ENCODE measurements around the gene ASPN.

The ASPN gene

DNA sequence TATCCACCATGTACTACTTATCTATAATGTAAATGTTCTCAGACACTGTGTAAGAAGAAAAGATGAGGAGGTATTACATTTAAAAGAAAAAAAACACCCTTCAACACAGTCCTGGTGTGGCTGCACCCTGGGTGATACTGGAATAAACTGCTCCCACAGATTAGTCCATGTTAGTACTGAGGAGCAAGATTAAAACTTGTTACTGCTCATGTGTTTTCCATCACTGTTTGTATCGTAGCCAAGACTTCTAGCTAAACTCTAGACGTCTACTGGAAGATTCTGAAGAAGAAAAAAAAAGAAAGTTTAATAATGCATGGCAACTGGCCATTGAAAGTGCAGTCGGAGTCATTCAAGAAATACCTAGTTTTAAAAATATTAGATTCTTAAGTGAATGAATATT, at the start of gene ASPN:
TSS of gene ASPN (minus strand) at position 178 of the 400 bp plus-strand sequence.
- DNase-seq = no peak

DNA sequence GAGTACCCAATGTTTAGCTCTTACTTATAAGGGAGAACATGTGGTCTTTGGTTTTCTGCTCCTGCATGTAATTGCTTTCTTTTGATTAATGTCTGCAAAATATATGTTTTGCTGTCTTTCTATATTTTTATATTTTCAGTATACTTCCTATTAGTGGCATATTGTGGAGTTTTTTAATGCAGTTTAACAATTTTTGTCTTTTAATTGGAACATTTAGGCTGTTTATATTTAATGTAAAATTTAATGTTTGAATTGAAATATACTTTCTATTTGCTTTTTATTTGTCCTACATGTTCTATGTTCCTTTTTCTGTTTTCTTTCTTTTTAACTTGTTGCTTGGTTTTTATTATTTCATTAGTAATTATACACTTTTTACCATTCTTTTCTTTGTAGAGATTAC, 48.6 kb upstream of the ASPN start:
- DNase-seq = no peak

DNA sequence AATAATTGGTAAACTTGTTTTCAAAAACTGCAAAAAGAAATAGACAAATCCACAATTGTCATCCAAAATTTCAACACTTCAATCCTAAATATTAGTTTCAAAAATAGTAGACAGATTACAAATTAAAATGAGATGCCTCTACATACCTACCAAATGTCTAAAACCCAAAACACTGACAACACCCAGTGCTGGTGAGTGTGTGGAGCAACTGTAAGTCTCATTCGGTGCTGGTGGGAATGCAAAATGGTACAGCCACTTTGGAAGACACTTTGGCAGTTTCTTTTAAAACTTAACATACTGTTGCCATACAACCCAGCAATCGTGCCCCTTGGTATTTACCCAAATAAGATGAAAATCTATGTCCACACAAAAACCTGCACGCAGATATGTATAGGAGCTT, 46.8 kb upstream of the ASPN start:
- no peak for DNase-seq

DNA sequence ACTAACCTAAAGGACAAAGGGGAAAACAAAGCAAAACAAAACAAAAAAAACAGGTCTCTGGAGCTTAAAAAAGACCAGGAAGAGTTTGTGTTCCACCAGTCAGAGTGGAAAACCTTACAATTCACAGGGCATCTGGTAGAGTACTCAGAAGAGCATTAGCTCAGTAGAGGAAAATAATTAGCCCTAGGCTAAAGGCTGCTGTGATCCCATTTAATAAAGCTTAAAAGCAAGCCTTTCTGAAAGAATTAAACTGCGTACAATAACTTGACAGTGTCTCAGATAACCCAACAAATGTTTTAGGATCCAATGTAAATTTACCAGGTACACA, 46.2 kb upstream of the ASPN start:
- DNase-seq = no peak

DNA sequence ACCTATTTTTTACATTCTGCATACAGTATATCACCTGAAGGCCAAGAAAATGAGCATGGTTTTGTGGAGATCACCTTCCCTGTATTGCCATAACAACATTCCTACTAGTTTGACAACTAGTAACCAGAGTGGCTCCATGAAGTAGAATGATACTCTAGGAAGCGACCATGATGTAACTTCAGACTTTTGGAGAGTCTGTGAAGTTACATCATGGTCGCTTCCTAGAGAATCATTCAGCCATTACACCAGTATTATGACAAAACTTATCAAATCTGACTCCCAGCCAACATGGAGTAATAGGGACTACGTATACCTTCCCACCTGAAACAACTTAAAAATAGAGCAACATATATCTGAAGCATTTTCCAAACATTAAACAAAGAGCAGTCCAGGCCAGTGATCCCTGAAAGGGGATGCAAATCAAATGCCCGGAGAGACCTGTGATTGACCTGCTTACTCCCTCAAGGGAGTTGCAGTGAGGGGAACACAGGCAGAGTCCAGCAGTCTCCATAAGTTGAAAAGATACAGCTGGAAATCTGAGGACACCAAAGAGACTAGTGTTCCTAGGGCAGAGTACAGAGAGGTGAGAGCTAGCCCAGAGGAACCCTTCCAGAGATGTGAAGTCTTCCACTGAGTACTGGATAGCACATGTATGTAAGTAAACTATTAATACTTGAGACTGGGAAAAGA, 45.7 kb upstream of the ASPN start:
- no peak for DNase-seq

DNA sequence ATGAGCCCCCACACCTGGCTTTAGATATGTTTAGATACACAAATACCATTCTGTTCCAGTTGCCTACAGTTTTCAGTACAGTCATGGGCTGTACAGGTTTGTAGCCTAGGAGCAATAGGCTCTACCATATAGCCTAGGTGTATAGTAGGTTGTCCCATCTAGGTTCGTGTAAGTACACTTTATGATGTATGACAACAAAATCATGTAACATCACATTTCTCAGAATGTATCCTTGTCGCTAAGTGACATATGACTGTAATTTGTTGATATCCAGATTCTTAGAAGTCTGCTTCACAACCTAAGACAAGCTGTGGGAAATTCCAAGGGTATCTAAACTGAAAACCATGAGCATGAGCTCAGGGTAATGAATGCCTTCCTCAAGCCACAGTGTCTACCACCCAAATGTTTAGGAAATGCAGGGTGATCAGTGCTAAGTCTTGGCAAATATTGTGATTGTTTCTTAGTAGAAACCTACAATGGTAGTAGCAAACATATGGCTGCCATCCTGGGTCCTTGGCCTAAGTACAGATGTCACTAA, 45.1 kb upstream of the ASPN start:
- no peak for DNase-seq

DNA sequence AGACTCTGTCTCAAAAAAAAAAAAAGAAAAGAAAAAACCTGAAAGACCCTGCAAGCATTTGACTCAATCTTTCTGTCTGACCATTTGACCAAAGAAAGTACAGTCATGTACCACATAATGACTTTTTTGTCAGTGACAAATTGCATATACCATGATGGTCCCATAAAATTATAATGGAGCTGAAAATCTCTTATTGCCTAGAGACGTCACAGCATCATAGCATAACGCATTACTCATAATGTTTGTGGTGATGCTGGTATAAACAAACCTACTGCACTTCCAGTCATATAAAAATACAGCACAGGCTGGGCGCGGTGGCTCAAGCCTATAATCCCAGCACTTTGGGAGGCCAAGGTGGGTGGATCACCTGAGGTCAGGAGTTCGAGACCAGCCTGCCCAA, 43.0 kb upstream of the ASPN start:
- no peak for DNase-seq

DNA sequence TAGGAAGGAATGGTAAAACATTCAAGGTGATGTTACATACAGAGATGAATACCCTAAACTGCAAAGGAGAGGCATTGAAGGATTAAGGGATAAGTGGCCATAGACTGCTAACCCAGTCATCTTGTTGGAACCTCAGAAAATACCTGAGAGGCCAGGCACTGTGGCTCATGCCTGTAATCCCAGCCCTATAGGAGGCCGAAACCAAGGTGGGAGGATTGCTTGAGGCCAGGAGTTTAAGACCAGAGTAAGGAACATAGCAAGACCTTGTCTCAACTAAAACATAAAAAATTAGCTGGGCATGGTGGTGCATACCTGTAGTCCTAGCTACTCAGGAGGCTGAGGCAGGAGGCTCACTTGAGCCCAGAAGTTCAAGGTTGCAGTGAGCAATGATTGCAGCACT, 42.6 kb upstream of the ASPN start:
- no peak for DNase-seq

DNA sequence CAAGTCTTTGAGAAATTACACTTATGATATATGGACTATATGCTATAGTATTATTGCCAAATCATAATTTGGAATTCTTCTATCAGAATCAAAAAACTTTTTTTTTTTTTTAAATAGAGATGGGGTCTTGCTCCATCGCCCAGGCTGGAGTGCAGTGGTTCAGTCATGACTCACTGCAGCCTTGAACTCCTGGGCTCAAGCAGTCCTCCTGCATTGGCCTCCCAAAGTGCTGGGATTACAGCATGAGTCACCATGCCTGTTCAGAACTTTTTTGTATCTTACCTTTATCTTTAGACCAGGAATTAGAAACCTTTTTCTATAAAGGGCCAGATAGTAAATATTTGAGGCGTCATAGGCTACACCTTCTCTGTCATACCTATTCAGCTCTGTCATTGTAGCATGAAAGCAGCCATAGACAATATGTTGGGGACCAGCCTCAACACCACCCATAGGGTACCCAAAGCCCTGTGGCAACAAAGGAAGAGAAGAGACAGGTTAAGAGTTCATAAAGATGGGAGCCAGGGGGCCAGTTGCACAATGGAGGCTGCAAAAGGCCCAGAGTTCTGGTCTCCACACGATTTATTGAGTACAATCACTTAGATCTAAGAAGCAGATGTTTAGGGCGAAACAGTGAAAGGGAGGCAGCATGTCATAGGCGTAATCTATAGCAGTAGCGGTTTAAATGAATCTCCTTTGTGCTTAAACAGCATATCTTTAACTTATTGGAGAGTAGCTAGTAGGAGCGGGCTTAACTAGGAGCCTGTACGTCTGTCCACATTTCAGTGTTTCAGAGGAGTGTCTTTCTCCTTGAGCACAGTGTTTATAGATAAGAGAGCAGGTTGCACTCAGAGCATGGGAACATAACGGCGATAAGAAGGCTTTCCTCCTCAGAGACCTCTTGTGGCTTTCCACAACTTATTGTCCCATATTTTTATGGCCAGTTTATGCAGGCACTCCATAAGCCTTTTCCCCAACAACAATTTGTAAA, 41.0 kb upstream of the ASPN start:
- no peak for DNase-seq

DNA sequence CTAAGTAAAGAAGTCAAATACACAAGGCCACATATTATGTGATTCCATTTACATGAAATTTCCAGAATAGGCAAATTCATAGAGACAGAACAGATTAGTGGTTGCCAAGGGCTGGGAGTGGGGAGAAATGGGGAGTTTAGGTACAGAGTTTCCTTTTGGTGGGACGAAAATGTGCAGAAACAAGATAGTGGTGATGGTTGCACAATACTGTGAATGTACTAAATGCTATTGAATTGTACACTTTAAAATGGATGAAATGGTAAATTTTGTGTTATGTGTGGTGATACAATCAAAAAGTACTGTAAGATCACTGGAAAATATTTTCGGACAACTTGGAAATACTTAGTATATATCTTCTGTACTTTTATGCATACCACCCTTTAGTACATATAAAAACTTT, 38.5 kb upstream of the ASPN start:
- DNase-seq = no peak

DNA sequence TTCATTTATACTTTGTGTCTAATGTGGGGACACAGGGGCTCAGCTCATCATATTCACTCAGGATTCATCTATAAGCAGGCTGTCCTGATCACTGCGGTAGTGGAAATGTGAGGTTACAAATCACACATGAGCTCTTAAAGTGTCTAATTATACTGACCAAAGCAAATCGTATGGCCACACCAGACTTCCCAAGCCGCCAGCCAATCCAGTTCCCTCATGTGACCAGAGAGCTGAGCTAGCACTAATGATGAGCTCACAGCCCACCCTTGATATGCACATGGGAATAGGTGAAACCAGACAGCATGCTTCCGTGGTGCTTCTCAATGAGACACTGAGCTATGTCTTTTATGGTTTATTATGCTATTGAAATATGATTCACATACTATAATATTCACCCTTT, 35.9 kb upstream of the ASPN start:
- no peak for DNase-seq

DNA sequence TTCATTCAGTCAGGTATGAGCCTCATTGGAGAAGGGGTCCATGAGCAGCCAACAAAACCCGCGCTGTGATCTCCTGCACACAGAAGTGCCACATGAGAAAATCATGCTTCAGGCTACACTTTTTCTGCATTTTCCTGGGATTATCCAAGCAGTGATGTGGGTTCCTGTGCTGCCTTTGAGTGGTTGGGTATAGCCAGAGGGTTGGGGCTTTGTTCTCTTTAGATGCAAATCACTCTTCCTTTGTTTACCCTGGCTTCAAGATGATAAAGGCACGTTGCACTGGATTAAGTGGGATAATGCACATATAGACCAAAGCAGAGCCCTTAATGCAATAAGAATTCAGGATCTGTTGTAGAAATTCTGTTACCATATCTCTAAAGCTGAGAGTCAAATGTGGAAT, 34.7 kb upstream of the ASPN start:
- no peak for DNase-seq

DNA sequence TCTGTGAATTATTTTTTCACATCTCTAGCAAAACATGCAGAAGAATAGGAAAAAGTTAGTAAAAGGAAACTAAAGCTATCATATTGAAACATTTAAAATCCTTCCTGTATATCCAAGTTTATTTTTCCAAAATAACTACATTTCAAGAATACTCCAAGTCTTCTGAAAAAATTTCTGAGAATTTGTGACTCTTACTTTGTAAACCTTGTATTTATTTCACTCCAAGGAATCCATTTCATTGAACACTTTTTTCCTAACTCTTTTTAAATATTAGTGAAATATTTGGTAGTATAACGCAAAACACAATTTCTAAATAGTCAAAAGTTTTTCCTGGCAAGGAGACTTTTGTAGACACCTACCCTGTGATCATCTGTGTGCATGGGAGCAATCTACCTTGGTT, 34.2 kb upstream of the ASPN start:
- no peak for DNase-seq

DNA sequence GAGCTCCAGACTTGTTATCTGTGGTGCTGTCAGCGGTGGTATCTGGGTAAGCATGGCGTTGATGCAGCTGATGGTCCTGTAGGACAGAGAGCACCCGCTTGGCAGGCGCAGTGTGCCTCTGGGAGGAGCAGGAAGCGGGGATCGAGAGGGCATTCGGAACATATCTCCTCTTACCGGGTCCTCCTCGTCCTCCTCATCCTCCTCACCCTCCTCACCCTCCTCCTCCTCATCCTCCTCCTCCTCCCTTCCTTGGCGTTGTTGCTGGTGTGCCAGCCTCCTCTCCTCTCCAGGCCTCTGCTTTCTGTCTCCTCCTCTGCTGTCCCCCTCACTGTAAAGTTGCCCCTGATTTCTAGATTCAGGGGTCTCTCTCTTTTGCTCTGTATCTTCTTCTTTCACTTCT, 32.3 kb upstream of the ASPN start:
- no peak for DNase-seq

DNA sequence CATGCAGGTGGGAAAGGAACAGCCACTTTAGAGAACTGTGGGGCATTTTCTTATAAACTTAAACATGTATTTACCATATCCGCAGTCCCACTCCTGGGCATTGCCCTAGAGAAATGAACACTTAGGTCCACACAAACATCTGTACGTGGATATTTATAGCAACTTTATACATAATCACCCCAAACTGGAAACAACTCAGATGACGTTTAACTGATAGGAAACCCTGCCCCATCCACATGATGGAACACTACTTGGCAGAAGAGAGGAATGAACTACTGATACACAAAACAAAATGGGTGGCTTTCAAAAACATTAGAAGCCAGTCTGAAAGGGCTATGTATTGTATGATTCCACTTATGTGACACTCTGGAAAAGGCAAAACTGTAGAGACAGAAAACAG, 31.0 kb upstream of the ASPN start:
- DNase-seq = no peak

DNA sequence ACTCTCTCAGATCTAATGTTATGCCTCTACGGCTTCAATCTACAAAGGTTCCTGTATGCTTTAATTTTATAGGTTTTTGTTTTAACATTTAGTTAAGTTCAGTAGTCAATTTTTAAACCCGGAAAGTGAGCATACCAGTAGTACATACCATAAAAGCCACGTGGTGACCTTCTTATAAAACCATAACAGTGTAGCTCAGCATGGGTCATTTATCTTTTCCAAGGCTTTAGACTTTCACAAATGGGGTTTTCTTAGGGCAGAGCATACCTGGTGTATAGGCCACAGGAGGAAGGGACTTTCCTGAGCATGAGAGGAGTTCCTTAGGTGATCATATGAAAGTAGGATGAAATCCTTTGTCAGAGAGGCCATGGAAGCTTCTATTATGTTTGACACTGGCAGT, 30.3 kb upstream of the ASPN start:
- no peak for DNase-seq

DNA sequence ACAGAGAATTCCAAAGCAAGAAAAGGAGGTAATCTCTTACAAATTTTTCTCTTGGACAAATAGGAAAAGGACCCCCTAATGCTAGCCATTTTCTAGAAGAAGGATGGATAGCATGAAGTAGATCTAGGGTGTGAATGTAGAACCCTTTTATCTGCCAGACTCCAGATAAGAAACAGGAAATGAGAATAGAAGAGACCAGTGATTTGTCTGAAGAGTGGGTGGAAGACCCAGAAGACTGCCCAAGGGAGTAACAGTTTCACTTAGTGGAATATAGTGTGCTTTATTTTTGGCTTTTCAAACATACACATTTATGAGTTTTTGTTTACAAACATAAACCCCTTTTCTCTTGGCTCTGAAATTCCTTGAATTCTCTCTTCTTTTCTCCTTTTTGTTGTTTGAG, 28.4 kb upstream of the ASPN start:
- DNase-seq = no peak

DNA sequence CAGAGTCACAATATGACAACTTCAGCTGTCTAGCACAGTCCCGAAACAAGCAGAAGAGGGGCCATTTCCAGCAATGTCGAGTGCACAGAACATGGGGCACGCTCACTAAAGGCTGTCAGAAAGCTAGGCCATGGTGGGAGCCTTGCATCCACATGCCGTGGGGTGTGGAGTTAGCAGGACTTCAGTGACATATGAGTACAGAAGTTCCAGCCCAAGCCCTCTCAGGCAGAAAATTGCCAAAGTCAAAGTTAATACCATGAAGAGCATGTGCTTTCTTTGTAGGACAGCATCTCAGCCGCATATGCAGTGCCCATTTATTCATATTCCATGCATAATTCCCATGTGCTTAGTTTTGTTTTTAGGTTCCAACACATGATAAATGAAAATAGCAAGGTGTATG, 26.7 kb upstream of the ASPN start:
- no peak for DNase-seq

DNA sequence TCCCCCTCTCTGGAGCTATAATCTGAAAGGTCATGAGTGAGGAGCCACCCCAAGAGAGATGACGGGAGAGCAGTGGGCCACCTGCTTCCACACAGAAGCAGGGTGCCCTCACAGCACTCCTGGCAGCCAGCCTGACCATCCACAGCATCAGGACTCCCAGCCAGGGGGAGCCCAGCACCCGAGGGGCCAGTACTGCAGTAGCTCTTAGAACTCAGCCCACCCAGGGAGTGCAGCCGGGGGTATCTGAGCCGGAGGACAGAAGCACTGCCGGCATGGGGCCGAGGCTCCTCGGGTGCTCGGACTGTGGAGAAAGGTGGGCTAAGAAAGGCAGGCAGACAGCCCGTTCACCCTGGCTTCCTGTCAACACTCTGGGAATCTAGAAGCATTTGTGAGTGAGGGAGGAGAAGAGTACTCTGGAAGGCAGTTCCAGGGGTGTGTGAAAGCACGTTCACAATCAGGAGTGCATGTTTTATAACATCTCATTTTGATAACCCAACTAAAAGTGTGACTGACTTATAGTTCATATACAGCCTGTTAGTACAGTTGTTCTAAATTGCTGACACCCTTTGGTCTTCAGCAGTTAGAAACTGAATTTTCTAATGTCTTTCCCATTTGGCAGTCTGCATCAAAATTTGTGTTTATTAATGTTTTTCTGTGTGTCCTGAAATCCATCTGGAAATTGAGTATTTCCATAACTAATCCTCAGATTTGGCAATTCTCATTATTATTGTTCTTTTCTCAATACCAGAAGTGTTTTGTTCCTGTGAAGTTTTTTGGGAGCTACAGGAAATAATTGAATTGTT, 25.9 kb upstream of the ASPN start:
- DNase-seq = no peak

DNA sequence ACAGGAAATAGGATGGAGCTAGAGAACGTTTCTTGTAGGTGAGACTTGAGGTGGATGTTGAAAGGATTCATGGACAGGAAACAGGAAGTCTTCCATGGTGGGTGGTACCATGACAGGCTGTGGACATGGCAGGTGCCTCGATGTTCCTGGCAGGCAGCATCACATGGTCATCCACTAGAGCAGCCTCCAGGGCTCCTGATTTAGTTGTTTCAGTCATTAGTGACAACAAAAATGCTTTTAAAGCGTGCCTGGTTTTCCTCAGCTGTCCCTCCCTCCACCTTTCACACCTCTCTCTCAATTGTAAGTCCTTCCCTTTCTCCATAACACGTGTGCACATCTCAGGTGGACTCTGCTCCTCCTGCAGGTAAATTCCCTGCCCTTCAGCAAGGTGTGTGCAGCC, 25.2 kb upstream of the ASPN start:
- DNase-seq = no peak

DNA sequence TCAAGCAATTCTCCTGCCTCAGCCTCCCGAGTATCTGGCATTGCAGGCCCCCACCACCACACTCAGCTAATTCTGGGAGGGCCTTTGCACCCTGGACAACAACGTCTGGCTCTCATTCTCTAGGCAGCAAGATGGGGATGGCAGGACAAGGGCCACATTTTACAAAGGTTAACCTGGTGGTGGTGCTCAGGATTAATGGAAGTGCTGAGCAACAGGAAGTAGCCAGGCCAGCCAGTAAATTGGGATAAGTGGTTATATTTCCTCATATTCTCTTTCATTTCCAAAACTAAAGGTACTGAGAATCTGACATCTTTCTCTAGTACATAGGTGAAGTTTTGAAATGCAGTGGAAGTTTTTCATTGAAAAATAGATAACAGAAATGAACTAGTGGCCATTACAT, 24.7 kb upstream of the ASPN start:
- no peak for DNase-seq

DNA sequence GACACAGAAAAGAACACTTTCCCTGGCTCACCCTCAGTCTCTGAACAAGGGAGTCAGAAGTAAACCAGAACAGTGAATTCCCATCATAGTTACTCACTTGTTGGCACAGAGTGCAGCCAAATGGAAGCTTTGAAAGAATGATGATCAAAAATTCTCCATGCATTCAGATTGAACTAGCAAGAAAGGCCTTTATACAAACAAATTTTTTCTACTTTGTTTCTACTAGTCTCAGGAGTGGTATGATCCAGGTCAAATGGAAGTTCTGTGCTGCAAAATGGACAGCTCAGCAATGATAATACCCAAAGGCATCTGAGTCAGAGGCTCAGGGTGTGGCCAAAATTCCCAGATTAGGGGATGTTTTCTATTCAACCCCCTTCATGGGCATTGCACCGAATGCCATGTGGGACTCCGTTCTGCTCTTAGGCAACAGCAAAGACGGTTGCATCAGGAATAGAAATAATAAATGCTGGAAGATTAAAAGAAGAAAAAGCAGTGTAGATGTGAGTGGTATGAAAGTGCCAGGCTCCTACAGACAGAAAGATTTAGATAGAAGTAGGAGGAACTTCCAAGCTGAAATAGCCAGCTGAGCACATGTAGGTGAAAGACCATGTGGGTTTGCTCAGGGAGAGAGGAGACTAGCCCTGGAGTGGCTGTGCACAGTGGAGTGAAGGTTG, 24.0 kb upstream of the ASPN start:
- DNase-seq = peak; percentile 68

DNA sequence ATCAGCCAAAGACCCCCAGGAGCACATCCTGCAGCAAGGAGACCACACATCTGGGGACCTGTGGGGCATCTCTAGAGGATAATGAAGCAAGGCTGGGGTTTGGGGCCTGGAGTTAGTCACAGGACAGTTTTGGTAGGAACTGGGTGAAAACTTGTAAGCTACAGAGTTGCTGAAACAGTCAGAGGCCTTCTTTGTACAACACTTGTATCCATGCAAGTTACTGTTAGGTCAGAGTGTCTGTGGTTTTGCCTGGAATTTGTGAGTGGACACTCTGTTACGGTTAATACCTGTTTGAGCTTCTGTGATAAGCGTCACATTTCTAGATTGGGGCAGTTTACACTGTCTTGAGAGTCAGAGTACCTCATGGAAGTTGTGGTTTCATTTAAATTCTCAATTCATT, 22.6 kb upstream of the ASPN start:
- no peak for DNase-seq
